Caco-2 (cell line): Measurements from ENCODE around the gene ZBED4. TPM values are rescaled to one million over a fixed set of nuclear protein-coding genes. Genes with fewer than 3 reads are reported as not detected.

Experiments
- BruUV-seq: library from RNA; stranded (reverse); fragments of 400-500 nt; replicated peaks from 2 replicates; lab custom pipeline; 2021; lab: Mats Ljungman, UMichigan
- CTCF ChIA-PET: fragments of 300-600 bp; sonication (Branson Sonifier 250); formaldehyde crosslinking; loops from one replicate; lab custom pipeline; 2022; ENCODE audit warnings: antibody characterized with exemption; lab: Charles Lee
- POLR2A ChIA-PET: fragments of 300-600 bp; sonication (Branson Sonifier 250); formaldehyde crosslinking; loops from one replicate; lab custom pipeline; 2022; ENCODE audit warnings: antibody characterized with exemption; lab: Charles Lee
- DNase-seq, 2 experiments: peaks; one replicate each; pipeline versions ENCODE4 v3.0.0 to v3.0.0-alpha.2; 2020 to 2022
- H3K27me3 ChIP-seq: replicated peaks from 2 replicates; pipeline ENCODE4 v1.6.0; 2011; ENCODE audit warnings: low read length; ENCODE audit not compliant: control insufficient read depth, insufficient read depth
- H3K36me3 ChIP-seq: 2 replicates; pipeline ENCODE4 v1.5.1; 2011; ENCODE audit warnings: low read length; ENCODE audit not compliant: control insufficient read depth, insufficient read depth
- H3K4me1 ChIP-seq: fragments of 250-450 bp; sonication (Bioruptor Pico); 2 replicates; pipeline ENCODE4 v1.5.1; 2020; ENCODE audit warnings: mild to moderate bottlenecking
- H3K4me3 ChIP-seq: 2 replicates; pipeline ENCODE4 v1.5.1; 2011; ENCODE audit warnings: low read depth, mild to moderate bottlenecking, control low read depth, low read length
- H3K9me3 ChIP-seq: fragments of 250-450 bp; sonication (Bioruptor Pico); 2 replicates; pipeline ENCODE4 v1.5.1; 2020; ENCODE audit warnings: mild to moderate bottlenecking, moderate library complexity
- H3K27ac Mint-ChIP-seq: one replicate; pipeline ENCODE4 v1.8.0; 2022; ENCODE audit warnings: mixed read lengths; ENCODE audit not compliant: unreplicated experiment
- H3K27me3 Mint-ChIP-seq: one replicate; pipeline ENCODE4 v1.8.0; 2022; ENCODE audit warnings: mixed read lengths; ENCODE audit not compliant: insufficient read depth, unreplicated experiment
- H3K36me3 Mint-ChIP-seq: one replicate; pipeline ENCODE4 v1.8.0; 2022; ENCODE audit warnings: mild to moderate bottlenecking, mixed read lengths; ENCODE audit not compliant: insufficient read depth, unreplicated experiment
- H3K4me1 Mint-ChIP-seq: one replicate; pipeline ENCODE4 v1.8.0; 2022; ENCODE audit warnings: low read depth, mixed read lengths; ENCODE audit not compliant: unreplicated experiment
- H3K4me3 Mint-ChIP-seq: one replicate; pipeline ENCODE4 v1.8.0; 2022; ENCODE audit warnings: mild to moderate bottlenecking, moderate library complexity, mixed read lengths; ENCODE audit not compliant: unreplicated experiment
- H3K9me3 Mint-ChIP-seq: one replicate; pipeline ENCODE4 v1.8.0; 2022; ENCODE audit warnings: mixed read lengths; ENCODE audit not compliant: unreplicated experiment
- intact Hi-C: fragments of 100-400 bp; cut with micrococcal nuclease; formaldehyde crosslinking; loops from one replicate; pipeline ENCODE4 v1.10.0; 2022; ENCODE audit not compliant: unreplicated experiment
- total RNA-seq: library from RNA; stranded (reverse); gene quantifications from 2 replicates; pipeline ENCODE4 v1.2.3, GENCODE V29; 2022
- TF ChIP-seq, protein P1 (sequence below), 2 experiments: fragments of 200-600 bp in 1 of 2; IDR thresholded peaks; 1 replicate in 1 of 2; 2 replicates in 1 of 2; pipeline versions ENCODE4 v1.5.1 to v1.8.0; 2011 to 2022; ENCODE audit warnings: antibody characterized with exemption in 1 of 2, control low read depth in 1 of 2, inconsistent platforms in 1 of 2, low read depth in 1 of 2, low read length in 1 of 2, mild to moderate bottlenecking in 1 of 2, moderate library complexity in 1 of 2; ENCODE audit not compliant: insufficient read depth in 1 of 2, severe bottlenecking in 1 of 2, unreplicated experiment in 1 of 2

ZBED4 gene
- total RNA-seq, 1 experiment from 2014 or later = 17.3 TPM

DNA sequence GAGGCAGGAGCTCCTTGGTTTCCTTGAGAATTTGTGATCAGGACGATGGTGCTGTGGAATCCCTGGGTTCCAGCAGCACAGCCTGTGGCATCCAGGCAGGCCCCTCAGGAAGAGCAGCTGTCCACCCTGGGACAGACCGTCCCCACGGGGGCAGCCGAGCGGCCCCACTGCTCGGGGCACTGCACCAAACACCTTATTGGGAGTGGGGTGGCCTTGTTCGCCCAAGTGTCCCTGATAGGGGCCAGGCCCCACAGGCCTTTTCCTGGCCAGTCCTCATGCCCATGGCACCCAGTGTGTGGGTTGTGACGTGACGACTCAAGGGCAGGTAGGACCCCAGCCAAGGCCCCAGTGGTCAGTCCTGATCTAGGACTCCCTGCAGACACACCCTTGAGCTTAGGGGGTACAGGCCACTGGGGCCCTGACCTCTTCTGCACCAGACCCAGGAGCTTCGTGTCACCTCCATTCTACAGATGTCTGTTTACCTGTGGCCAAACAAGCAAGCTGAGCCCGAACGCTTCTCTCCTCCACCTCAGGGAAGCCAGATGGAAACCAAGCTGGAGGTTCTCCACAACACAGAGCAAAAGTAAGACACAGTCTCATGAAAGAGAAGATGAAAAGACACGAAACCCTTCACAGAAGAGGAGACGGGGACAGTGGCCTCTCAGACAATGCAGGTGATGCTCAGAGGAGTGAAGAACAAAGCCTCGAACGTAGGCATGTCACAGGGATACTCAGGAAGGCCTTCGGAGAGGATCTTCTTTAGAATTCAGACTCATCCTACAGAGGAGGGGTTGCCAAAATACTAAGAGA, 24.4 kb upstream of the ZBED4 start:
- Histone ChIP-seq H3K4me1 (peaks cover 20% of the 10 kb centered on the region), H3K36me3 (peaks cover 4% of the 10 kb centered on the region), H3K27me3 (no peaks in the 10 kb centered on the region), H3K4me3 (no peak overlapping the region), H3K9me3 (no peaks in the 10 kb centered on the region)
- ChIA-PET POLR2A (no interaction called here), CTCF (no interaction called here)
- Mint-ChIP-seq H3K27ac (no peak overlapping the region), H3K27me3 (no peaks in the 10 kb centered on the region), H3K4me1 (peaks cover 13% of the 10 kb centered on the region), H3K4me3 (no peak overlapping the region), H3K36me3 (peaks cover 27% of the 10 kb centered on the region), H3K9me3 (no peaks in the 10 kb centered on the region)
- TF ChIP-seq, protein P1, sequence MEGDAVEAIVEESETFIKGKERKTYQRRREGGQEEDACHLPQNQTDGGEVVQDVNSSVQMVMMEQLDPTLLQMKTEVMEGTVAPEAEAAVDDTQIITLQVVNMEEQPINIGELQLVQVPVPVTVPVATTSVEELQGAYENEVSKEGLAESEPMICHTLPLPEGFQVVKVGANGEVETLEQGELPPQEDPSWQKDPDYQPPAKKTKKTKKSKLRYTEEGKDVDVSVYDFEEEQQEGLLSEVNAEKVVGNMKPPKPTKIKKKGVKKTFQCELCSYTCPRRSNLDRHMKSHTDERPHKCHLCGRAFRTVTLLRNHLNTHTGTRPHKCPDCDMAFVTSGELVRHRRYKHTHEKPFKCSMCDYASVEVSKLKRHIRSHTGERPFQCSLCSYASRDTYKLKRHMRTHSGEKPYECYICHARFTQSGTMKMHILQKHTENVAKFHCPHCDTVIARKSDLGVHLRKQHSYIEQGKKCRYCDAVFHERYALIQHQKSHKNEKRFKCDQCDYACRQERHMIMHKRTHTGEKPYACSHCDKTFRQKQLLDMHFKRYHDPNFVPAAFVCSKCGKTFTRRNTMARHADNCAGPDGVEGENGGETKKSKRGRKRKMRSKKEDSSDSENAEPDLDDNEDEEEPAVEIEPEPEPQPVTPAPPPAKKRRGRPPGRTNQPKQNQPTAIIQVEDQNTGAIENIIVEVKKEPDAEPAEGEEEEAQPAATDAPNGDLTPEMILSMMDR (IDR thresholded peaks at IDR 0.05; ENCODE audit: insufficient read depth in 1 of 2, low read depth in 1 of 2, low read length in 1 of 2, severe bottlenecking in 1 of 2, unreplicated experiment in 1 of 2) = no peak
- BruUV-seq = no TSS peak
- DNase-seq = no peak
- intact Hi-C loops = no loop called here

DNA sequence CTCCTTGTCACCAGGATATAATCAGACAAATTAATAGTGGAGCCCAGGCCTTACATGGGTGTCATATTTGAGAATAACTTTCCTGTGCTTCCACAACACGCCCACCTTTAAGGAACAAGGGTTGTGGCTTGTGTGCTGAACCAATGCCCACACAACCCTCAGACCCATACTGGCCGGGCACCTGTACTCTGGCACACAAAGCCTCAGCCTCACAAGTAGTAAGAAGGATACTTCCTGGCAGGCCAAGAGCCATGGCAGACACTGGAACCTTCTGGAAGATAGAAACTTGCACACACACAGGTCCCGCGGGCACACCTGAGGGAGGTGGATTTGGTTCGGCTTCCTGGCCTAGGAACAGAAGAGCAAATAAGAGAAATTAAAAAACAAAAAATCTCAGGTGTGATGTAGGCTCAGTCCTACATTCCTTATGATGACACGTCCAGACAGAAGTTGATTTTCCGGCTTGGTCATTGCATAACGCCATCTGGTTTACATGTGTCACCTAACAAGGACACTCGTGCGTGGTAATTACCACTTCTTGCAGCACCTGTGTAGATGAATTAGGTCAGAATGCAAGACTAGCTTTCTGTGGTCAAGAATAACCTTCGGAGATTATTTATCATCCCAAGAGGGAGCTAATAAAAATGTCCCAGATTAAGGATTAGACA, 20.2 kb upstream of the ZBED4 start:
- peak; percentile 66 to 68 for DNase-seq

More for the DNA sequence above, 20.2 kb upstream of the ZBED4 start:
- peaks cover 8% of the 10 kb centered on the region for H3K4me1 ChIP-seq
- H3K27me3 ChIP-seq = no peaks in the 10 kb centered on the region
- peaks cover 7% of the 10 kb centered on the region for H3K36me3 Mint-ChIP-seq
- no TSS peak for BruUV-seq
- H3K36me3 ChIP-seq = no peaks in the 10 kb centered on the region
- no peak overlapping the region for H3K4me3 ChIP-seq
- ChIA-PET POLR2A (no interaction called here), CTCF (no interaction called here)
- H3K4me1 Mint-ChIP-seq = peaks cover 13% of the 10 kb centered on the region
- no peak overlapping the region for H3K4me3 Mint-ChIP-seq
- TF ChIP-seq, protein P1 (IDR thresholded peaks at IDR 0.05; ENCODE audit: insufficient read depth in 1 of 2, low read depth in 1 of 2, low read length in 1 of 2, severe bottlenecking in 1 of 2, unreplicated experiment in 1 of 2) = no peak
- H3K9me3 Mint-ChIP-seq = no peaks in the 10 kb centered on the region
- peak overlapping the region; percentile 66 for H3K27ac Mint-ChIP-seq
- no peaks in the 10 kb centered on the region for H3K27me3 Mint-ChIP-seq
- intact Hi-C loops = no loop called here
- H3K9me3 ChIP-seq = no peaks in the 10 kb centered on the region
